ENCODE measurements around the gene MTMR6.
A peak's percentile ranks its signal among the peaks of the same experiment; 100 is the strongest.

Gene MTMR6

DNA sequence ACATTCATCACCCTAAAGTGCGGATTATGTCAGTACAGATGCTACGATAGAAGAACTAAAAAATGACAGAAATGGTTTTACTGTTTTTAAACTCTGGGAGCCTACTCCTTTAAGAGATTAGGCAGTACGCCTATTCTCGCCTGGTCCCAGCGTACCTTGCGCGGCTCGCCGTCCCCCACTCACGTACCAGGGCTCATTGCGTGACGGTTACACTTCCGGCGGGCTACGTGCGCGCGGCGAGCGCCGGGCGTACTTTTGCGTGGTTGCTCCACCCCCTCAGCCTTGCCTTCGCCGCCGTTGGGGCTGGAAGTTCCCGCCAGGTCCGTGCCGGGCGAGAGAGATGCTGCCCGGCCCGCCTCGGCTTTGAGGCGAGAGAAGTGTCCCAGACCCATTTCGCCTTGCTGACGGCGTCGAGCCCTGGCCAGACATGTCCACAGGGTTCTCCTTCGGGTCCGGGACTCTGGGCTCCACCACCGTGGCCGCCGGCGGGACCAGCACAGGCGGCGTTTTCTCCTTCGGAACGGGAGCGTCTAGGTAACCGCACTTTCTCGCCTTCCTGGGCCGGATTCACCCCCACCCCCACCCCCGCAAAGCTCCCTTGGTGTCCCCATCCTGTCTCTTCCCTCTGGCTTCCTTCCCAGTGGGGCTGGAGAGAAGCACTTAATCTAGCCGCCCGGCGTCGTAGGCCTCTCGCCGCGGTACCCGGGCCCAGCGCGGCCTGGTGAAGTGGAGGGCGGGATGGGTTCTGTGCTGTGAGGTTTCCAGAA, 14.2 kb upstream of the MTMR6 start, which contains the start of gene NUP58:
Gene NUP58 (plus strand): TSS at position 279 of the 767 bp plus-strand sequence. CDS start 149 bp downstream, at position 428.
- Histone ChIP-seq H3K36me3 (ENCODE audit: insufficient read depth, low read length) (no peaks in the 10 kb centered on the region), H3F3A (ENCODE audit: low read depth) (no peaks in the 10 kb centered on the region), H3K4me2 (ENCODE audit: low read depth, low read length, poor library complexity, severe bottlenecking) (peak within 1 kb of the TSS; percentile 91), H3K9me2 (replicated peaks; ENCODE audit: low read depth, low read length) (no peaks in the 10 kb centered on the region), H4K20me1 (ENCODE audit: insufficient read depth, low read length, poor library complexity, severe bottlenecking) (peaks cover 47% of the 10 kb centered on the region), H3K4me3 (ENCODE audit: low read length, poor library complexity, severe bottlenecking) (peak within 1 kb of the TSS; percentile 88), H3K9me3 (ENCODE audit: insufficient read depth, low read depth, low read length) (no peaks in the 10 kb centered on the region), H3K4me1 (ENCODE audit: insufficient read depth, low read length, poor library complexity, severe bottlenecking) (peaks cover 32% of the 10 kb centered on the region), H3K9ac (ENCODE audit: low read depth, low read length, poor library complexity, severe bottlenecking) (peak within 1 kb of the TSS; percentile 94), H2AFZ (ENCODE audit: low read length) (peak within 1 kb of the TSS; percentile 88), H3K27me3 (ENCODE audit: insufficient read depth, low read length, poor library complexity, severe bottlenecking) (no peaks in the 10 kb centered on the region), H3K79me2 (ENCODE audit: insufficient read depth, low read length) (peaks cover 56% of the 10 kb centered on the region)
- TF ChIP-seq EZH2phosphoT487 (IDR thresholded peaks at IDR 0.05; ENCODE audit: borderline replicate concordance) (no peak), CTCF (conservative IDR thresholded peaks at IDR 0.05; ENCODE audit: low read length) (no peak)

DNA sequence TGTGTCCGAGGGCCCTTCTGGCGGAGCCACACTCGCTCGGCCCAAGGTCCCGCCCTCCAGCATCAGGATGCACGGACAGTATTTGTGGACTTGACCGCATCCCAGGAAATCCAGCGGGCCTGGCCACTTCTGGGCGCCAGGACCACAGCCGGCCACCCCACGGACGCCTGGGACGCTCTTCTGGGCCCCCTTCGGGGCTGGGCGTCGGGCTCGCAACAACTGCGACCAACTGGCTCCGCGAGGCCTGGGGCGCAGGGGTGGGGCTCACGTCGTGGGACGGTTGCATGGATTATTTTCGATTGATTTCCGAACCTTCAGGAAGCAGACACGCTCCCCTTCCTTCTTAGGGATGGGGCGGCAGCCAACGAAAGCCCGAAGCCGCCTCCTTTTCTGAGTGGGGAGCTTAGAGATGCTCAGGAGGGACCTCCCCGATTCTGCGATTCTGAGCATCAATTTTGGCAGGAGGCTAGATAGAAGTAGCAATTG, 13.6 kb upstream of the MTMR6 start:
- Histone ChIP-seq H3K9me3 (ENCODE audit: insufficient read depth, low read depth, low read length) (no peaks in the 10 kb centered on the region), H3K4me2 (ENCODE audit: low read depth, low read length, poor library complexity, severe bottlenecking) (peak overlapping the region; percentile 91), H4K20me1 (ENCODE audit: insufficient read depth, low read length, poor library complexity, severe bottlenecking) (peaks cover 41% of the 10 kb centered on the region), H3K4me3 (ENCODE audit: low read length, poor library complexity, severe bottlenecking) (peak overlapping the region; percentile 88), H3K79me2 (ENCODE audit: insufficient read depth, low read length) (peaks cover 50% of the 10 kb centered on the region), H2AFZ (ENCODE audit: low read length) (peak overlapping the region; percentile 88), H3K9me2 (replicated peaks; ENCODE audit: low read depth, low read length) (no peaks in the 10 kb centered on the region), H3K9ac (ENCODE audit: low read depth, low read length, poor library complexity, severe bottlenecking) (peak overlapping the region; percentile 94), H3F3A (ENCODE audit: low read depth) (no peaks in the 10 kb centered on the region), H3K36me3 (ENCODE audit: insufficient read depth, low read length) (no peaks in the 10 kb centered on the region), H3K4me1 (ENCODE audit: insufficient read depth, low read length, poor library complexity, severe bottlenecking) (peaks cover 29% of the 10 kb centered on the region), H3K27me3 (ENCODE audit: insufficient read depth, low read length, poor library complexity, severe bottlenecking) (no peaks in the 10 kb centered on the region)
- TF ChIP-seq EZH2phosphoT487 (IDR thresholded peaks at IDR 0.05; ENCODE audit: borderline replicate concordance) (no peak), CTCF (conservative IDR thresholded peaks at IDR 0.05; ENCODE audit: low read length) (no peak)

- Histone ChIP-seq H3K4me3 (ENCODE audit: low read length, poor library complexity, severe bottlenecking) (no peak overlapping the region), H2AFZ (ENCODE audit: low read length) (no peak overlapping the region), H4K20me1 (ENCODE audit: insufficient read depth, low read length, poor library complexity, severe bottlenecking) (no peaks in the 10 kb centered on the region), H3K79me2 (ENCODE audit: insufficient read depth, low read length) (peaks cover under 1% of the 10 kb centered on the region; the same call in 1 of the 2 replicates), H3K4me2 (ENCODE audit: low read depth, low read length, poor library complexity, severe bottlenecking) (no peak overlapping the region), H3K4me1 (ENCODE audit: insufficient read depth, low read length, poor library complexity, severe bottlenecking) (peaks cover 15% of the 10 kb centered on the region), H3K36me3 (ENCODE audit: insufficient read depth, low read length) (no peaks in the 10 kb centered on the region), H3F3A (ENCODE audit: low read depth) (no peaks in the 10 kb centered on the region), H3K9ac (ENCODE audit: low read depth, low read length, poor library complexity, severe bottlenecking) (no peak overlapping the region), H3K9me2 (replicated peaks; ENCODE audit: low read depth, low read length) (no peaks in the 10 kb centered on the region), H3K27me3 (ENCODE audit: insufficient read depth, low read length, poor library complexity, severe bottlenecking) (no peaks in the 10 kb centered on the region), H3K9me3 (ENCODE audit: insufficient read depth, low read depth, low read length) (no peaks in the 10 kb centered on the region)
- no peak for TF ChIP-seq CTCF (conservative IDR thresholded peaks at IDR 0.05; ENCODE audit: low read length)
- TF ChIP-seq EZH2phosphoT487 (IDR thresholded peaks at IDR 0.05; ENCODE audit: borderline replicate concordance) = no peak
These were observed 8.4 kb upstream of the MTMR6 start for GRCh38 chr13:25295701-25296100.
